ENCODE results near the gene FAR2. TPM values are rescaled to one million over a fixed set of nuclear protein-coding genes. Genes with fewer than 3 reads are reported as not detected.

Gene FAR2
- total RNA-seq, 1 experiment from 2014 or later: 10.7 TPM

DNA sequence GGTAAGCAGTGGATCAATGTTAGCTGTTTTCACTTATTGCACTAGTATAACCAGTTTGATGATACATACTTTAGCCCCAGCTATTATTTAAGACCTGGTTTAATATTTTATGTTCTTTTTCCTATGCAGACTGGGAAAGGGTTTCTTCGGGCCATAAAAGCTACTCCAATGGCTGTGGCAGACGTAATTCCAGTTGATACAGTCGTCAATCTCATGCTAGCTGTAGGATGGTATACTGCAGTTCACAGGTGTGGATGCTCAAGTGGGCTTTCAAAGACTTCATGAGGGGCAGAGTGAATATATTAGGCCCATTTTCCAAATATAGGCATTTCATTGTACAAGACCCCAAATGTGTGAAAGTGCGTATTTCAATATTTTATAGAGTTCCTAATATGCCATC, 161.8 kb downstream of the FAR2 start:
- DNase-seq (ENCODE audit: low spot score): no peak
- H3K27me3 ChIP-seq (replicated peaks; ENCODE audit: insufficient read depth, low read depth, low read length, poor library complexity): no peaks in the 10 kb centered on the region
- H3K4me1 ChIP-seq (ENCODE audit: insufficient read depth, low read length, poor library complexity, severe bottlenecking): peaks cover 6% of the 10 kb centered on the region
- intact Hi-C loops (cut with micrococcal nuclease; ENCODE audit: unreplicated experiment): loop anchor here (10.0 kb wide), 2 partner anchors 204 to 1494 kb away; no protein-coding TSS in a partner anchor
- BruUV-seq (replicated peaks): no TSS peak
- no peak overlapping the region for H3K27ac ChIP-seq (ENCODE audit: low read depth, low read length, poor library complexity, severe bottlenecking)
- CTCF ChIA-PET: interaction anchor here (0.7 kb wide), 1 partner anchor 1501 kb away, joined by 3 read pairs; no protein-coding TSS in a partner anchor
- H3K4me3 ChIP-seq (ENCODE audit: low read depth, low read length, poor library complexity, severe bottlenecking): no peak overlapping the region
- no peaks in the 10 kb centered on the region for H3K9me3 ChIP-seq (ENCODE audit: low read depth, low read length, poor library complexity, severe bottlenecking)
- TF ChIP-seq, protein P1, sequence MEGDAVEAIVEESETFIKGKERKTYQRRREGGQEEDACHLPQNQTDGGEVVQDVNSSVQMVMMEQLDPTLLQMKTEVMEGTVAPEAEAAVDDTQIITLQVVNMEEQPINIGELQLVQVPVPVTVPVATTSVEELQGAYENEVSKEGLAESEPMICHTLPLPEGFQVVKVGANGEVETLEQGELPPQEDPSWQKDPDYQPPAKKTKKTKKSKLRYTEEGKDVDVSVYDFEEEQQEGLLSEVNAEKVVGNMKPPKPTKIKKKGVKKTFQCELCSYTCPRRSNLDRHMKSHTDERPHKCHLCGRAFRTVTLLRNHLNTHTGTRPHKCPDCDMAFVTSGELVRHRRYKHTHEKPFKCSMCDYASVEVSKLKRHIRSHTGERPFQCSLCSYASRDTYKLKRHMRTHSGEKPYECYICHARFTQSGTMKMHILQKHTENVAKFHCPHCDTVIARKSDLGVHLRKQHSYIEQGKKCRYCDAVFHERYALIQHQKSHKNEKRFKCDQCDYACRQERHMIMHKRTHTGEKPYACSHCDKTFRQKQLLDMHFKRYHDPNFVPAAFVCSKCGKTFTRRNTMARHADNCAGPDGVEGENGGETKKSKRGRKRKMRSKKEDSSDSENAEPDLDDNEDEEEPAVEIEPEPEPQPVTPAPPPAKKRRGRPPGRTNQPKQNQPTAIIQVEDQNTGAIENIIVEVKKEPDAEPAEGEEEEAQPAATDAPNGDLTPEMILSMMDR (conservative IDR thresholded peaks at IDR 0.05; ENCODE audit: low read depth, low read length): no peak
- no peak for TF ChIP-seq EZH2 (IDR thresholded peaks at IDR 0.05; ENCODE audit: borderline replicate concordance, low read depth, low read length, poor library complexity, severe bottlenecking)
- POLR2A ChIA-PET (ENCODE audit: low non-redundant PET): no interaction called here
- no peaks in the 10 kb centered on the region for H3K36me3 ChIP-seq (ENCODE audit: insufficient read depth, low read length, poor library complexity, severe bottlenecking)

DNA sequence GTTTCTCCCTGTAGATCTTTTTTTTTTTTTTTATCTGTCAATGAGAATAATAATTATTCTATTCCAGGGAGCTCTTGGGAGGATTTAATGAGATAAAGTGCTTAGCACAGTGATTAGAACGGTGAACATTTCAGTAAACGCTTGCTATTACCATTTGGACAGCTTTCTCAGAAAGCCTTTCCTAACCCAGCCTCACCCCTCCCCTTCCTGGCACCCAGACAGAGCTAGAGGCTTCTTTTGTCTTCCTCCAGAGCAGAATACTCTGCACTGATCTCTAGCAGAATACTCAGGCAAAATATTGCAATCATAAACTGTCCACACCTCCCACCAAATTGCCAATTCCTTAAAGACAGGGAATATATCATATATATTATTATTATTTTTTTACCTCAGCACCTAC, 165.3 kb downstream of the FAR2 start:
- DNase-seq (ENCODE audit: low spot score): peak; percentile 33
- no peaks in the 10 kb centered on the region for H3K27me3 ChIP-seq (replicated peaks; ENCODE audit: insufficient read depth, low read depth, low read length, poor library complexity)
- no peaks in the 10 kb centered on the region for H3K36me3 ChIP-seq (ENCODE audit: insufficient read depth, low read length, poor library complexity, severe bottlenecking)
- intact Hi-C loops (cut with micrococcal nuclease; ENCODE audit: unreplicated experiment): loop anchor here (10.0 kb wide), 2 partner anchors 200 to 1490 kb away; no protein-coding TSS in a partner anchor
- no TSS peak for BruUV-seq (replicated peaks)
- ChIA-PET POLR2A (ENCODE audit: low non-redundant PET) (no interaction called here), CTCF (no interaction called here)
- no peaks in the 10 kb centered on the region for H3K9me3 ChIP-seq (ENCODE audit: low read depth, low read length, poor library complexity, severe bottlenecking)
- no peak for TF ChIP-seq EZH2 (IDR thresholded peaks at IDR 0.05; ENCODE audit: borderline replicate concordance, low read depth, low read length, poor library complexity, severe bottlenecking)
- TF ChIP-seq, protein P1 (conservative IDR thresholded peaks at IDR 0.05; ENCODE audit: low read depth, low read length): no peak
- H3K4me1 ChIP-seq (ENCODE audit: insufficient read depth, low read length, poor library complexity, severe bottlenecking): peaks cover 6% of the 10 kb centered on the region
- no peak overlapping the region for H3K4me3 ChIP-seq (ENCODE audit: low read depth, low read length, poor library complexity, severe bottlenecking)
- H3K27ac ChIP-seq (ENCODE audit: low read depth, low read length, poor library complexity, severe bottlenecking): no peak overlapping the region

DNA sequence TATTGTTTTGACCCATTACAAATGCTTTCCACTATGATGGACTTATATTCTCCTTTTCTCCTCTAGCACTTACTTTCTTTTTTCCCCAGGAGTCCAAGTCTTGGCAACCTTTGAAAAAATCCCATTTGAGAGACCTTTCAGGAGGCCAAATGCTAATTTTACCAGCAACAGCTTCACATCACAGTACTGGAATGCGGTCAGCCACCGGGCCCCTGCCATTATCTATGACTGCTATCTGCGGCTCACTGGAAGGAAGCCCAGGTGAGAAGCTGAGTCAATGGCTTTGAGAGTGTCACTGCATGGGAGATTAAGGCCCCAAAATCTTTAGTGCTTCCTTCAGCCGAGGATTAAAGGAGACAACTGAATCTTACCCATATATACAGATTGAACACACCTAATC, 167.7 kb downstream of the FAR2 start:
- intact Hi-C loops (cut with micrococcal nuclease; ENCODE audit: unreplicated experiment): loop anchor here (1.0 to 10.0 kb wide), 4 partner anchors 198 to 1488 kb away; no protein-coding TSS in a partner anchor
- Histone ChIP-seq H3K27me3 (replicated peaks; ENCODE audit: insufficient read depth, low read depth, low read length, poor library complexity) (no peaks in the 10 kb centered on the region), H3K9me3 (ENCODE audit: low read depth, low read length, poor library complexity, severe bottlenecking) (no peaks in the 10 kb centered on the region), H3K4me3 (ENCODE audit: low read depth, low read length, poor library complexity, severe bottlenecking) (no peak overlapping the region), H3K36me3 (ENCODE audit: insufficient read depth, low read length, poor library complexity, severe bottlenecking) (no peaks in the 10 kb centered on the region), H3K4me1 (ENCODE audit: insufficient read depth, low read length, poor library complexity, severe bottlenecking) (peaks cover 6% of the 10 kb centered on the region), H3K27ac (ENCODE audit: low read depth, low read length, poor library complexity, severe bottlenecking) (no peak overlapping the region)
- TF ChIP-seq, protein P1 (conservative IDR thresholded peaks at IDR 0.05; ENCODE audit: low read depth, low read length): no peak
- TF ChIP-seq EZH2 (IDR thresholded peaks at IDR 0.05; ENCODE audit: borderline replicate concordance, low read depth, low read length, poor library complexity, severe bottlenecking): no peak
- ChIA-PET CTCF (interaction anchor here (0.5 kb wide), 1 partner anchor 225 kb away, joined by 3 read pairs; no protein-coding TSS in a partner anchor), POLR2A (ENCODE audit: low non-redundant PET) (no interaction called here)
- no peak for DNase-seq (ENCODE audit: low spot score)
- no TSS peak for BruUV-seq (replicated peaks)
